ENCODE data around the gene KIAA2012. TPM values are rescaled to one million over a fixed set of nuclear protein-coding genes. Genes with fewer than 3 reads are reported as not detected.

The KIAA2012 gene
- total RNA-seq, 2 experiments from 2014 or later, result not detected

DNA sequence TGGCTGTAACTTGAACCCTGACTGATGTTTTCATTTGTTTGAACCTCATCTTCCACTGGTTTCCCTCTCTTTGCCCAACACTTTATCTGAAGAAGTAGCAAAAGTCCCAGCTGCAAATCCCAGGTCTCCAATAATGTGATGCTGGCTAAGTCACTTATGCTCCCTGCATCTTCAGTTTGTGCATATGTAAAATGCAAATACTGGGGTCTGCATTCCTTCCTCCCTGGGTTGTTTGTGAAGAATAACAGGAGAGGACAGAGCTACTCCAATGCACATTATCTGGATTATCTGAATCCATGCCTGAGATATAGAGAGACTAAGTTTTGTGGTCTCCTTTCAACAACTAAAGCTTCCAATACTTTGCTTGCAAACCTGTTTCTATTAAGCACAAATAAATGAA is 22.2 kb downstream of the KIAA2012 start:
- TF ChIP-seq, protein P1, sequence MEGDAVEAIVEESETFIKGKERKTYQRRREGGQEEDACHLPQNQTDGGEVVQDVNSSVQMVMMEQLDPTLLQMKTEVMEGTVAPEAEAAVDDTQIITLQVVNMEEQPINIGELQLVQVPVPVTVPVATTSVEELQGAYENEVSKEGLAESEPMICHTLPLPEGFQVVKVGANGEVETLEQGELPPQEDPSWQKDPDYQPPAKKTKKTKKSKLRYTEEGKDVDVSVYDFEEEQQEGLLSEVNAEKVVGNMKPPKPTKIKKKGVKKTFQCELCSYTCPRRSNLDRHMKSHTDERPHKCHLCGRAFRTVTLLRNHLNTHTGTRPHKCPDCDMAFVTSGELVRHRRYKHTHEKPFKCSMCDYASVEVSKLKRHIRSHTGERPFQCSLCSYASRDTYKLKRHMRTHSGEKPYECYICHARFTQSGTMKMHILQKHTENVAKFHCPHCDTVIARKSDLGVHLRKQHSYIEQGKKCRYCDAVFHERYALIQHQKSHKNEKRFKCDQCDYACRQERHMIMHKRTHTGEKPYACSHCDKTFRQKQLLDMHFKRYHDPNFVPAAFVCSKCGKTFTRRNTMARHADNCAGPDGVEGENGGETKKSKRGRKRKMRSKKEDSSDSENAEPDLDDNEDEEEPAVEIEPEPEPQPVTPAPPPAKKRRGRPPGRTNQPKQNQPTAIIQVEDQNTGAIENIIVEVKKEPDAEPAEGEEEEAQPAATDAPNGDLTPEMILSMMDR (conservative IDR thresholded peaks at IDR 0.05; ENCODE audit: low read length), result no peak
- TF ChIP-seq EZH2phosphoT487 (IDR thresholded peaks at IDR 0.05; ENCODE audit: borderline replicate concordance, low read depth, low read length), result no peak
- H2AFZ ChIP-seq (ENCODE audit: low read length), result no peak overlapping the region
- H3K79me2 ChIP-seq (ENCODE audit: insufficient read depth, low read depth, low read length), result no peaks in the 10 kb centered on the region
- H3K4me1 ChIP-seq (ENCODE audit: insufficient read depth, low read length, poor library complexity, severe bottlenecking), result peaks cover 10% of the 10 kb centered on the region
- BruUV-seq (replicated peaks), result no TSS peak
- no peak overlapping the region for H3K4me3 ChIP-seq (ENCODE audit: low read depth, low read length, poor library complexity, severe bottlenecking)
- no peaks in the 10 kb centered on the region for H3K36me3 ChIP-seq (ENCODE audit: insufficient read depth, low read length)
- intact Hi-C loops (cut with micrococcal nuclease; ENCODE audit: unreplicated experiment), result no loop called here
- CTCF ChIA-PET (ENCODE audit: unreplicated experiment), result interaction anchor here (1.3 kb wide), 1 partner anchor 9 kb away, joined by 3 read pairs; no protein-coding TSS in a partner anchor
- POLR2A ChIA-PET, result interaction anchor here (1.4 kb wide), 1 partner anchor 16 kb away, joined by 3 read pairs; no protein-coding TSS in a partner anchor
- no peaks in the 10 kb centered on the region for H3K9me2 ChIP-seq (ENCODE audit: insufficient read depth, low read length)
- no peaks in the 10 kb centered on the region for H4K20me1 ChIP-seq (ENCODE audit: insufficient read depth, low read length)
- H3K27ac ChIP-seq (ENCODE audit: low read depth, low read length, poor library complexity, severe bottlenecking), result no peak overlapping the region
- H3K9me3 ChIP-seq (ENCODE audit: low read length), result no peaks in the 10 kb centered on the region
- no peak overlapping the region for H3K4me2 ChIP-seq (ENCODE audit: low read length)
- no peak for DNase-seq (ENCODE audit: low spot score)

DNA sequence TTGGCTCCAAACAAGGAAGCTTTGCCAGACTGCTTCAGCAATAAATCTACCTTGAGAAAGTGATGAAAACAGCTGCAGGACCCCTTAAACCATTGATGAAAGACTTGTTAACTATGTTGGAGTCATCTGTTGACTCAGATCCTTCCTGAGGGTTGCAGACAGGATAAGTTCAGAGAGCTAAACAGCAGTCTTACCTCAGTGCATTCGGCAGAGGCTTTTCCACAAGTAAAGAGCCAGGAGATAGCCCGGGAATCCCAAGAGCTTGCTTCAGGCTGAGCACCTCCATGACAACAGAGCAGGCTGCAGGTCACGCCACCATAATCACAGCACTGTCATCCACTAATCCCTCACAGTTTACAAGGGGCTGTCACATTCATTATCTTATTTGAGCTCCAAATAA is 23.7 kb downstream of the KIAA2012 start:
- TF ChIP-seq, protein P1 (conservative IDR thresholded peaks at IDR 0.05; ENCODE audit: low read length), result no peak
- TF ChIP-seq EZH2phosphoT487 (IDR thresholded peaks at IDR 0.05; ENCODE audit: borderline replicate concordance, low read depth, low read length), result no peak
- no peak overlapping the region for H2AFZ ChIP-seq (ENCODE audit: low read length)
- intact Hi-C loops (cut with micrococcal nuclease; ENCODE audit: unreplicated experiment), result no loop called here
- no peaks in the 10 kb centered on the region for H3K9me3 ChIP-seq (ENCODE audit: low read length)
- no peaks in the 10 kb centered on the region for H4K20me1 ChIP-seq (ENCODE audit: insufficient read depth, low read length)
- no peak overlapping the region for H3K4me3 ChIP-seq (ENCODE audit: low read depth, low read length, poor library complexity, severe bottlenecking)
- no peaks in the 10 kb centered on the region for H3K79me2 ChIP-seq (ENCODE audit: insufficient read depth, low read depth, low read length)
- no peaks in the 10 kb centered on the region for H3K36me3 ChIP-seq (ENCODE audit: insufficient read depth, low read length)
- peaks cover 15% of the 10 kb centered on the region for H3K4me1 ChIP-seq (ENCODE audit: insufficient read depth, low read length, poor library complexity, severe bottlenecking)
- CTCF ChIA-PET (ENCODE audit: unreplicated experiment), result interaction anchor here (1.0 kb wide), 2 partner anchors 9 to 236 kb away, joined by 3 read pairs; no protein-coding TSS in a partner anchor
- no TSS peak for BruUV-seq (replicated peaks)
- POLR2A ChIA-PET, result interaction anchor here (0.5 to 0.6 kb wide), 2 partner anchors 66 to 280 kb away, joined by 3 read pairs; no protein-coding TSS in a partner anchor
- DNase-seq (ENCODE audit: low spot score), result no peak
- no peak overlapping the region for H3K27ac ChIP-seq (ENCODE audit: low read depth, low read length, poor library complexity, severe bottlenecking)
- H3K4me2 ChIP-seq (ENCODE audit: low read length), result no peak overlapping the region
- H3K9me2 ChIP-seq (ENCODE audit: insufficient read depth, low read length), result no peaks in the 10 kb centered on the region

DNA sequence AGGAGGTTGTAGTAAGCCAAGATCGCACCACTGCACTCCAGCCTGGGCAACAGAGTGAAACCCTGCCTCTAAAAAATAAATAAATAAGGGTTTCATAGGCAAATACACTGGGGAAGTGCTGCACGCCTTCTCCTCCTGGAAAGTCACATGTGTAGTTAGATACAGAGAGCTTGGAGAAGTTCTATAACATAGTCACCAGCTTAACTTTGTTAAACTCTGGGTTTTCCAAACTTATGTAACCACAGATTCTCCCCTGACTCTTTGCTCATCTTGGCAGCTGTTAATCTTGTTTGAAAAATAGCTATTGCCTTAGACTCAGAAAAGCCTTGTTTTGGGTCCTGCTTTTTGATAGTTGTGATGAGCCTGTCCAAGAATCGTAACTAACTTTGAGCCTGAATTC is 25.2 kb downstream of the KIAA2012 start:
- no peak overlapping the region for H3K27ac ChIP-seq (ENCODE audit: low read depth, low read length, poor library complexity, severe bottlenecking)
- BruUV-seq (replicated peaks), result no TSS peak
- H3K9me3 ChIP-seq (ENCODE audit: low read length), result no peaks in the 10 kb centered on the region
- H3K4me3 ChIP-seq (ENCODE audit: low read depth, low read length, poor library complexity, severe bottlenecking), result no peak overlapping the region
- CTCF ChIA-PET (ENCODE audit: unreplicated experiment), result interaction anchor here (0.6 kb wide), 1 partner anchor 205 kb away, joined by 3 read pairs; no protein-coding TSS in a partner anchor
- no peak overlapping the region for H2AFZ ChIP-seq (ENCODE audit: low read length)
- POLR2A ChIA-PET, result interaction anchor here (0.6 to 1.0 kb wide), 4 partner anchors 18 to 977 kb away, joined by 3 to 6 read pairs (median 4); no protein-coding TSS in a partner anchor
- TF ChIP-seq, protein P1 (conservative IDR thresholded peaks at IDR 0.05; ENCODE audit: low read length), result no peak
- TF ChIP-seq EZH2phosphoT487 (IDR thresholded peaks at IDR 0.05; ENCODE audit: borderline replicate concordance, low read depth, low read length), result no peak
- H3K79me2 ChIP-seq (ENCODE audit: insufficient read depth, low read depth, low read length), result no peaks in the 10 kb centered on the region
- H3K36me3 ChIP-seq (ENCODE audit: insufficient read depth, low read length), result no peaks in the 10 kb centered on the region
- peaks cover 15% of the 10 kb centered on the region for H3K4me1 ChIP-seq (ENCODE audit: insufficient read depth, low read length, poor library complexity, severe bottlenecking)
- intact Hi-C loops (cut with micrococcal nuclease; ENCODE audit: unreplicated experiment), result no loop called here
- H4K20me1 ChIP-seq (ENCODE audit: insufficient read depth, low read length), result no peaks in the 10 kb centered on the region
- no peak overlapping the region for H3K4me2 ChIP-seq (ENCODE audit: low read length)
- no peak for DNase-seq (ENCODE audit: low spot score)
- H3K9me2 ChIP-seq (ENCODE audit: insufficient read depth, low read length), result no peaks in the 10 kb centered on the region
